ENCODE data around the gene NDUFAF8.

The NDUFAF8 gene

DNA sequence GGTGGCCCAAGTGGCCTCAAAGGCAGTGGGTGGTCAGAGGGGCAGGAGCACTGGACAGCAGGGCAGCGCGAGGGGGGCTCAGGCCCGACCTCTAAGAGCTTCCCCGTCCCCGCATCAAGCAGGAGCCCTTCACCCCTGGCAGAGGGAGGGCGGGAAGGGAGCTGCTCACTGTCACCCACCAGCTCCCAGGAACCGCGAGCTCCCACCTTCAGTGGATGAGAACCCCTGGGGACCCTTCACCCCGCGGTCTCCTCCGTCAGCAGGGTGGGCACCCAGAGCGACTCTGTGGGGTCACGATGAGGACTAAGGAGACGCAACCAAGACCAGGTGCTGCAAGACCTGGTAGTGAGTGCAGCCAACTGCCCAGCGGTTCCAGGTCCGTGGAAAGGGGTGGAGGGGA is 30.0 kb upstream of the NDUFAF8 start:
- DNase-seq (ENCODE audit: low read depth), result no peak
- TF ChIP-seq, protein P1, sequence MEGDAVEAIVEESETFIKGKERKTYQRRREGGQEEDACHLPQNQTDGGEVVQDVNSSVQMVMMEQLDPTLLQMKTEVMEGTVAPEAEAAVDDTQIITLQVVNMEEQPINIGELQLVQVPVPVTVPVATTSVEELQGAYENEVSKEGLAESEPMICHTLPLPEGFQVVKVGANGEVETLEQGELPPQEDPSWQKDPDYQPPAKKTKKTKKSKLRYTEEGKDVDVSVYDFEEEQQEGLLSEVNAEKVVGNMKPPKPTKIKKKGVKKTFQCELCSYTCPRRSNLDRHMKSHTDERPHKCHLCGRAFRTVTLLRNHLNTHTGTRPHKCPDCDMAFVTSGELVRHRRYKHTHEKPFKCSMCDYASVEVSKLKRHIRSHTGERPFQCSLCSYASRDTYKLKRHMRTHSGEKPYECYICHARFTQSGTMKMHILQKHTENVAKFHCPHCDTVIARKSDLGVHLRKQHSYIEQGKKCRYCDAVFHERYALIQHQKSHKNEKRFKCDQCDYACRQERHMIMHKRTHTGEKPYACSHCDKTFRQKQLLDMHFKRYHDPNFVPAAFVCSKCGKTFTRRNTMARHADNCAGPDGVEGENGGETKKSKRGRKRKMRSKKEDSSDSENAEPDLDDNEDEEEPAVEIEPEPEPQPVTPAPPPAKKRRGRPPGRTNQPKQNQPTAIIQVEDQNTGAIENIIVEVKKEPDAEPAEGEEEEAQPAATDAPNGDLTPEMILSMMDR (IDR thresholded peaks at IDR 0.05; ENCODE audit: low read depth, low read length, missing control alignments), result no peak
- H3K4me3 ChIP-seq (ENCODE audit: low read depth, low read length), result no peak overlapping the region

DNA sequence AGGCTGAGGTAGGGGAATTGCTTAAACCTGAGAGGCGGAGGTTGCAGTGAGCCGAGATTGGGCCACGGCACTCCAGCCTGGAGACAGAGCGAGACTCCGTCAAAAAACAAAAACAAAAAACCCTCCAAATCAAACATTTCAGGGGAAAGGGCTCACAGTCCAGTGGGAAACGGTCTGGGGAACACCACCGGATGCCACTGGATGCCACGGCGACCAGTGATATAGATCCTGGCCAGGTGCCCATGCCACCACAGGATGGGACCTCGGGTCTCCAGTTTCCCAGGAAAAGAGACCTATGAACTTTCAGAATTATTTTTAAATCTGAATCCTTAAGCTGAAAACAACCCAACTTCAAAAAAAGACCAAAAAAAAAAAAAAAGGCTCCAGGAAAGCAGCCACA is 28.7 kb upstream of the NDUFAF8 start:
- no peak for DNase-seq (ENCODE audit: low read depth)
- TF ChIP-seq, protein P1 (IDR thresholded peaks at IDR 0.05; ENCODE audit: low read depth, low read length, missing control alignments), result no peak
- H3K4me3 ChIP-seq (ENCODE audit: low read depth, low read length), result no peak overlapping the region

DNA sequence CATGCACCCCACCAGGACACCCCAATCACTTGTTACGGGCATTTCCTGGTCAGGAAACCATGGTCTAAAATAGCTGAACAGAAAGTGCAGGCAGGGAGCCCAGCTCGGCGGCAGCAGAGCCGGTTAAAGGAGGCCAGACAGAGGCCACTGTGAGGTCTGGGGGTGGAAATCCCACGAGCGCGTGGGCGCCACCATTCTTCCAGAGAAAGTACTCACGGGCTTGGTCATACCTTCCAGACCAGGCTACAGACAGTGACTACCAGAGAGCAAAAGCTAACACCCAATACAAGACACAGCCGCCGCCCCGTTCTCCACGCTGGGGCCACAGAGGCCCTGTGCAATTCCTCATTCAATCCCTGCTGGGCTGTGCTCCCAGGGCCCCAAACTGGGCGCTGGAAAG is 28.2 kb upstream of the NDUFAF8 start:
- no peak overlapping the region for H3K4me3 ChIP-seq (ENCODE audit: low read depth, low read length)
- no peak for DNase-seq (ENCODE audit: low read depth)
- TF ChIP-seq, protein P1 (IDR thresholded peaks at IDR 0.05; ENCODE audit: low read depth, low read length, missing control alignments), result no peak

DNA sequence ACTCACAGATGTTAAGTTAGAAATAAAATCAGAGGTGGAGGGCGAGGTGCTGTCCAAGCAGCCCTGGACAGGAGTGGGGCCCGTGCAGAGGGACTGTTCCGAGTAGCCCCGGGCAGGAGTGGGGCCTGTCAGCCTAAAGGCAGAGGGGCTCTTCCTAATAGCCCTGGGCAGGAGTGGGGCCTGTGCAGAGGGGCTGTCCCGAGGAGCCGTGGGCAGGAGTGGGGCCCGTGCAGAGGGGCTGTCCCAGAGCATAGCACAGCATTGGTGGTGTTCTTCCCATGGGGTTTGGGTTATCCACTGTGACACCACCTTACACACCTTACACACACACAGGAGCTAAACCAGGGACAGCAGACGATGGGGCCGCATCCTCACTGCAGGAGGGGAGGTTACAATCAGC is 26.8 kb upstream of the NDUFAF8 start:
- H3K4me3 ChIP-seq (ENCODE audit: low read depth, low read length), result no peak overlapping the region
- TF ChIP-seq, protein P1 (IDR thresholded peaks at IDR 0.05; ENCODE audit: low read depth, low read length, missing control alignments), result no peak
- no peak for DNase-seq (ENCODE audit: low read depth)

DNA sequence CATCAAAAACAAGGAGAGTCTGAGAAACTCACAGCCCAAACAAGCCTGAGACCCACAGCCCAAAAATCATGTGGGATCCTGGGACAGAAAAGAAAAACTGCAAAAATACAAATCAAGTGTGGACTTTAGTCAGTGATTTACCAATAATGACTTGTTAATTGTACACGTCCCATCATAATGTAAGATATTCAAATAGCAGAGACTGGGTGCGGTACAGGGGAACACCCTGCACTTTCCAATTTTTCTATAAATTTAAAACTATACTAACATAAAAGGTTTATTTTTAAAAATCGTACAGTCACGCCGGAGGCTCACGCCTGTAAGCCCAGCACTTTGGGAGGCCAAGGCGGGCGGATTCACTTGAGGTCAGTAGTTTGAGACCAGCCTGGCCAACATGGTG is 25.1 kb upstream of the NDUFAF8 start:
- no peak overlapping the region for H3K4me3 ChIP-seq (ENCODE audit: low read depth, low read length)
- no peak for DNase-seq (ENCODE audit: low read depth)
- TF ChIP-seq, protein P1 (IDR thresholded peaks at IDR 0.05; ENCODE audit: low read depth, low read length, missing control alignments), result no peak

DNA sequence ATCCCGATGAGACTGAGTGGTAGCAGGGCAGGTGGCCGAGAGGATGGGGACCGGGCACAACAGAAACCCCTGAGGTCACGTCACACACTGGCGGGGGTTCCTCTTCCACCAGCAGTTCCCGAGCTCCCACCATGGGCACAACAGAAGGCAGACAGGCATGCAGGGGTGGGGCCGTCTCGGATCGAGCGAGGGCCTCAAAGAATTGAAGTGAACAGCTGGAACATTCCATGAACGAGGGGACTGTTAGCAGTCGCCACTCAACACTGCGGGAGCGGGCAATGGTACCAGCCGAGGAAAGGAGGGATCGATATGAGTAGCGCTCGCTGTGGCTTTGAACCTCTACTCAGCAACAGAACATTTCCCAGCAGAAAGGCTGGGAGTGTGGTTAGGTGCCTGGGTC is 21.6 kb upstream of the NDUFAF8 start:
- TF ChIP-seq, protein P1 (IDR thresholded peaks at IDR 0.05; ENCODE audit: low read depth, low read length, missing control alignments), result no peak
- no peak overlapping the region for H3K4me3 ChIP-seq (ENCODE audit: low read depth, low read length)
- DNase-seq (ENCODE audit: low read depth), result no peak

DNA sequence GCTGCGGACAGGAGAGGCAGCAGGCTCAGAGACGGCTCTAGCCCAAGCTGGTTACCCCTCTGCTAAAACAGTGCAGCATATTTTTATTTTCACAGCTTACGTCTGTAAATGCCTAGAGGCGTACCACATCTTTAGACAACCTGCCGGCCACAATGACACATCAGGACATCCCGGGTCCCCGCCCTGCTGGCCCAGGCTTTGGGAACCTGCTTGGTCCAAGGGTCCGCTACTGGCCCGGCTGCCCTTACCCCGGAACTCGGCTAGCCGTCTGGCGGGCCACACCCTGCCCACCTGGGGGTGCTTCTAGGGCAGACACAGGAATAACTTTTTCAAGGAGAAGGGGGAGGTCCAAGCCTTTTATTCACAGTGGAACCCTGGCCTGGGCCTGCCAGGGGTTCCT is 20.7 kb upstream of the NDUFAF8 start:
- TF ChIP-seq, protein P1 (IDR thresholded peaks at IDR 0.05; ENCODE audit: low read depth, low read length, missing control alignments), result no peak
- no peak overlapping the region for H3K4me3 ChIP-seq (ENCODE audit: low read depth, low read length)
- DNase-seq (ENCODE audit: low read depth), result no peak

Data from GM12864 (cell line).